GM21737 (cell line): ENCODE results near the gene NPDC1.

ENCODE experiments used
- ATAC-seq: cut with Tn5 transposase; IDR thresholded peaks from one replicate; pipeline ENCODE4 v1.9.1; 2021; ENCODE audit warnings: mild to moderate bottlenecking, moderate library complexity; ENCODE audit not compliant: unreplicated experiment

Gene NPDC1

GRCh38 chr9:137027369-137028262, 18.4 kb downstream of the NPDC1 start, which contains the start of gene ABCA2:
ABCA2 (minus strand) TSS chr9:137028237; CDS start chr9:137028140, 97 bp downstream.
- no peak for ATAC-seq

DNA sequence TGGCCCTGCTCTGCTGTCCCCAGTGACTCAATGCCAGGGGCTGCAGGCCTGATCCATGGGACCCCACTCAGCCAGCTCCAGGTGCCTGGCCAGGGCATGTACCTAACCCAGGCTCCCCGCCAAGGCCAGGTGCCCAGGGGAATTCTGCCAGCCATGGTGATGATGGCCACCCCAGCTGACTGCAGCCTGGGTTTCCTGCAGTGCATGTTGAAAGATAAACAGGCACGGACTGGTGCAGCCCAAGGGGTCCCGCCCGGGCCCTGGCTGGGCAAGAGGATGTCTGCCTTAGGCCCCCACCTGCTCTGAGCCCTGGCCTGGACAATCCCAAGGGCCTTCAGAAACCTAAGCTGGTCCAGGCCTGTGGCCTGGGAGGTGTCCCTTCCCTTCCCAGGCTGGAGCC, 19.1 kb downstream of the NPDC1 start:
- no peak for ATAC-seq

DNA sequence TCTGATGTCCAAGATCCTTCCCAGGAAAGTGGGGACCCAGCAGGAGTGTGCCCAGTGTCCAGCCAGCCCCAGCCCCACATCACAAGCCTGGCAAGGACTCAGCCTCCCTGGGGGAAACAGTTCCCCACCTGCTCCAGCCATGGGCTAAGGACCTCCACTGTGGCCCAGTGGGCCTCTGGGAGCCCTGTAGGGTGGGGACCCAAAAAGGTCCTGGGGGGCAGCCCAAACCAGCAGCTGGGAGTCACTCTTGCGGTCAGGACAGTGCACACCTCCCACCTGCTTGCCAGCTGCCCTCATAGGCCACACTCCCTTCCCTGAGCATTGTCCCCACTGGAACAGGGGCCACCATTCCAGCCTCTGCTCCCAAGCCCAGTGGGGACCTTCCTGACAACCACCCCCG, 19.6 kb downstream of the NPDC1 start:
- ATAC-seq: no peak

- no peak for ATAC-seq
These were observed 20.4 kb downstream of the NPDC1 start for GRCh38 chr9:137025517-137025966.

GRCh38 chr9:137023583-137023991, 22.4 kb downstream of the NPDC1 start:
- ATAC-seq: no peak

DNA sequence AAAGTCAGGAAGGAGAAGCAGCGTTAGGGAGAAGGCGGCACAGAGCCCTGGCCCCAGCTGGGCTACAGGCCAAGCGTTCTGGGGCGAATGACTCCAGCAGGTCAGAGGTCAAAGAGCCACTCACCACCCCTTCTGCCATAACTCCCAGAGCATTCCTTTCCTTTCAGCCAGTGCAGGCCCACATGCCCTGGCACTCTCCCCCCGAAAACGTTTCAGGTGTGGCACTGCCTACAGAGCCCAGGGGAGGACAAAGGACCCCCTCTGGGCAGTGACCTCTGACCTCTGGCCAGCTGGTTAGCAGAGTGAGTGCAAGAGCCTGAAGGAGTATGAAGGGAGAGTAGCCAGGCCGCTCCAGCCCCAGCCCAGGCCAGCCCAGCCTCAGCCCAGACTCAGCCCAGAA, 22.8 kb downstream of the NPDC1 start:
- no peak for ATAC-seq

GRCh38 chr9:137022662-137023008, 23.3 kb downstream of the NPDC1 start:
- no peak for ATAC-seq

DNA sequence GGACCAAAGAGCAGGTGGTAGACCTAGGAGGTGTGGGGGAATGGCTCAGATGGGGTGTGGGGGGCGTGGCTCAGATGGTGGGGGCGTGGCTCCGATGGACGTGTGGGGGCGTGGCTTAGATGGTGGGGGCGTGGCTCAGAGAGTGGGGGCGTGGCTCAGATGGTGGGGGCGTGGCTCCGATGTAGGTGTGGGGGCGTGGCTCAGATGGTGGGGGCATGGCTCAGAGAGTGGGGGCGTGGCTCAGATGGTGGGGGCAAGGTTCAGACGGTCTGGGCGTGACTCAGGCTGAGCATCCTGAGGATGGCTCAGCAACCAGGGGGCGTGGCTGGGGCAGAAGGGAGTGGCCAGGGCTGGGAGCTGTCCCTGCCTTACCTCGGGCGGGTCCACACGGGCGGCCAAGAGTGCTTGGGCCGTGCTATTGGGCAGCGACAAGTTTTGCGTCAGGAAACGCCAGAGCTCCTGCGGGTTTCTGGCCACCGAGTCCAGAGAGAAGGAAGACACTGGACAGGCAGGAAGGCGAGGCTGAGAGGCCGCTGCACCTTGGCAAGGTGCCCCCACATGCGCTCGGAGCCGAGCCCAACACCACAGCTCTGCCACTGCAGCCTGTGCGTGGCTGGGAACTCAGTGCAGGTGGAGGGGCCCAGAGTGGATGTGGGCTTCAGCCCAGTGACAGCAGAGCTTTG, 23.9 kb downstream of the NPDC1 start:
- ATAC-seq: no peak

- no peak for ATAC-seq
These were observed 24.4 kb downstream of the NPDC1 start for GRCh38 chr9:137021568-137021978.

DNA sequence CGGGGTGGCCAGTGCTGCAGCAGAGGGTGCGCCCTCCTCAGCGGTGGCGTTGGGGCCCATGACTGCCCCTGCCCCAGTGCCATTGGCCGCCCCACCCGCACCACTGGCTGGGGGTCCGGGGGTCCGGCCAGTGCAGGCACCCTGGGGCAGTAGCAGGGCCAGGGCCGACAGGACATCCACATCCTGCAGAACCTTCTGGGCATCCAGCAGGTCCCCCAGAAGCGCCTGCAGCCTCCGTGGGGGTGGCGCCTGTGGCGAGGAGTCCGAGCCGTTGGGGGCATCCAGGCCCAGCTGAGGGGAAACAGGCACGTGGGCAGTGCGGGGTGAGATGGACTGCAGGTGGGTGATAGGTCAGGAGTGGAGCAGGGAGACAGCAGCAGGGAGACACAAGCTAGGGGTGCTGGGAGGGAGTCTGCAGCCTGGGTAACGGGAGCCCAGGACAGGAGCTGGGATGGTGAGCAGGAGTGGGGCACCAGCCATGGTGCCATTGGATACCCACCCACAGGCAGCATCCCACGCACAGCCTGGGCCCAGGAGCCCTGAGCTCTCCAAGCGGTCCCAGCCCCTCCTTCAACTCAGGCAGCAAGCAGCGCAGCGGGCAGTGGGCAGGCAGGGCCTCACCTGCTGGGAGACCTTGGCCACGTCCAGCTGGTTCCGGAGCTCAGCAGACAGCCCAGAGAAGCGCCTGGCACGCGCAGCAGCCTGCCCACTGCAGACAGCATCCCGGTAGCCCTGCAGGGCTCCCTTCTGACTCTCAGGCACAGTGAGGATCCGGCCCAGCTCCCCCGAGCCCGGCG, 25.0 kb downstream of the NPDC1 start:
- no peak for ATAC-seq

DNA sequence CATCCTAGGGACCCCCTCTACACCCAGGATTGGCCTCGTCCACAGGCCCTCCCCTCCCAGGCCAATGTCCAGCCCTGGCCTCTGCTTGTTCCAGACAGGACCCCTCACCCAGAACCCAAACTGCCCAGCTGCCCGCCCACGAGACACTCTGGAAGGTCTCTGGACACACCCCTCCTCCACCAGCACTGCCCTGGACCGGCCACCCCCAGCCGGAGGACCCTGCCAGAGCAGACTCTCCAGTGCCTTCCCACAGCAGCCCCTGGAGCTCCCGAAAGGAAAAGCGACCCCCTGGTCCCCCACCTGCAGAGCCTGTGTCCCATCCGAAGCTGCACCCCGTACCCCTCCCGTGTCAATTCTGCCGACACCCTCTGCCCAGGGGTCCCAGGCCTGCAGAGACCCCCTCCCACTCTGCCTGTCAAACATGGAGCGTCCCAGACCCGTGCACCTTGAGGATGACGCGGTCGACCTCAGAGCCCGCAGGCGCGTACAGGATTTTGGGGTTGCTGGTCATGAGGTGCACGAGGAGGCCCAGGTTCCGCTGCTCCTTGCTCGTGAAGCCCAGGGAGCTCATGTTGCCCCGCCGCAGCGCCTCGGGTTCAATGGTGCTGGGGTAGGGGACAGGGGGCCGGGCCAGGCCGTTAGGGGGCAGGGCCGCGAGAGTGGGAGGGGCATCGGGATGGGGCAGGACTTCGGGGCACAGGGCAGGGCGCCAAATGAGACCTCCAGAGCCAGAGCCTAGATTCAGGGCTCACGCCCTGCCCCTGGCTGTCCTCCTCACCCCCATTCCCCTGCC, 25.9 kb downstream of the NPDC1 start:
- ATAC-seq: no peak

DNA sequence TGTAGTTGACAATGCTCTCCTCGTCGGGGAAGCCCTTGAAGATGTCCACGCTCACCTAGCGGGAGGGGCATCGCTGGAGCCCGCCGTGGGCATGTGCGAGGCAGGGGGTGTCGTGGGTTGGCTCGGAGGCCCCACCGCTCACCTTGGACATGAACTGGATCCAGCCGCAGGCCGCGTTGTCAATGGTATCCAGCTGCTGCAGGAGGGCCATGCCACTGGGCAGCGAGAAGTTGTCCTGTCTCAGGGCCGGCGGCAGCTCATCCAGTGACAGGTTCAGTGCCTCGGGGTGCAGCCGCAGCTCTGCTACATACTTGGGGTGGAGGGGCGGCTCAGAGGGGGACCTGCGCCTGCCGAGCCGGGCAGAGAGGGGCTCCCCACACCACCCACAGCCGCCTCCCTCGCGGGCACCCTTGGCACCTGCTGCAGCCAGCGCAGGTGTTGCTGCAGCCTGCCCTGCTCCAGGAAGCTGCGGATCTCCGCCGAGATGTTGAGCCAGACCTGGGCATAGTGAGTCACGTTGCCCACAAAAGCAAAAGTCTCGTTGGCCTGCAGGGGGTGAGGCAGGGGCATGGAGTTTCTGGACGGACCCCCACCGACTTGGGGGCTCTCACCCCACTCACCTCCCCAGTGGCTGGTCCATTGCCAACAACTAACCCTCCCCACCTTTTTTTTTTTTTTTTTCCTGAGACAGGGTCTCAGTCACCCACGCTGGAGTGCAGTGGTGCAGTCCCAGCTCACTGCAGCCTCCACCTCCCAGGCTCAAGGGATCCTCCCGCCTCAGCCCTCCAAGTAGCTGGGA, 27.0 kb downstream of the NPDC1 start:
- no peak for ATAC-seq

GRCh38 chr9:137017791-137018497, 28.0 kb downstream of the NPDC1 start:
- no peak for ATAC-seq

- ATAC-seq: no peak
These were observed 28.9 kb downstream of the NPDC1 start for GRCh38 chr9:137017071-137017470.

- no peak for ATAC-seq
These were observed 29.5 kb downstream of the NPDC1 start for GRCh38 chr9:137016436-137016835.

GRCh38 chr9:137015976-137016375, 30.0 kb downstream of the NPDC1 start:
- no peak for ATAC-seq

DNA sequence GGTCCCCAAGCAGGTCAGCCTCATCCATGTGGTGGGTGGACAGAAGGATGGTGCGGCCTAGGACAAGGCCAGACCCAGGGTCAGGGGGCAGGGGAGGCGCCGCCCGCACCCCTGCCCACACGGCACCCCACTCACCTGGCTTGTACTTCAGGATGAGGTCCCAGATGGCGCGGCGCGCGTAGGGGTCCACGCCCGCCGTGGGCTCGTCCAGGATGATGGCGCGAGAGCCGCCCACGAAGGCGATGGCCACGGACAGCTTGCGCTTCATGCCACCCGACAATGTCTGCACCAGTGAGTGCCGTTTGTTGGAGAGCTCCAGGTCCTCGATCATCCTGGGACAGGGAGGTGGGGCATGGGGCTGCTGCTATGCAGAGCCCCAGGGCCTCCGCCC, 30.4 kb downstream of the NPDC1 start:
- no peak for ATAC-seq

DNA sequence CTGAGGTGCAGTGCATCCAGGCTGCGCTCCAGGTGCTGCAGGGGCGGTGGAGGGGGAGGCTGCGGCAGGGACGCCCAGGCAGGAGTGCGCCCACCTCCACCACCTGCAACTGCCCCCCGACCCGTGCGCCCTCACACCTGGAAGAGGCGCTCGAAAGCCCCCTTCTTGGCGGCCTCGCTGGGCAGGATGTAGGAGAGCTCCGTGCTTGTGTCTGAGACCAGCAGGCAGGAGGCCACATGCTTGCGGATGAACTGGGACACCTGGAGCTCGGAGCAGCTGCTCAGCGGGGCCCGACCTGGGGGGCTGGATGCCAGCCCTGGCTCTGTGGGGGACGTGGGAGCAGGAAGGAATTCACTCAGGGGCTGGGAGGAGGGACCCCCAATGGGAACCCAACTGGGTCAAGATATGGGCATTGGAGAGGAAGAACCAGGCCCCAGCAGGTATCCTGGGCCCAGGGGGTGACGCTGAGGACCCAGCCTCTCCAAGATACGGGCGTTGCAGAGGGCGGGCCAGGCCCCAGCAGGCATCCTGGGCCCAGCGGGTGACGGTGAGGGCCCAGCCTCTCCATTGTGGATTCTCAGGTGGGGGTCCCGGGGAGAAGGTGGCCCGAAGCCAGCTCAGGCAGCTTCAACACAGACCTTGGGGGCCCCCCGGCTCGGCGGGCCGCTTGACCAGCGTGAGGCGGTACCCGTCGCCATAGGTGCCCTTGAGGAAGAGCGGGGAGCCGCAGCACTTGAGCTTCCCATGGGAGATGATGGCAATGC, 31.0 kb downstream of the NPDC1 start:
- no peak for ATAC-seq
